SK-N-SH treated with all-trans-retinoic acid at 6 μM for 48 hours (cell line): ENCODE measurements around the gene EBLN2.

Experiments used
- ATAC-seq: fragments of 200-7000 bp; cut with Tn5 transposase; 3 replicates; pipeline ENCODE4 v1.9.1; 2020; ENCODE audit warnings: mild to moderate bottlenecking, moderate library complexity
- CREB5 ChIP-seq: fragments of 250-450 bp; sonication (Bioruptor Pico); IDR thresholded peaks from 2 replicates; pipeline ENCODE4 v1.5.1; 2020; ENCODE audit warnings: low read depth, mild to moderate bottlenecking, moderate library complexity
- CSDC2 ChIP-seq: fragments of 250-450 bp; sonication (Bioruptor Pico); IDR thresholded peaks from 2 replicates; pipeline ENCODE4 v1.5.0; 2020; ENCODE audit warnings: mild to moderate bottlenecking, moderate library complexity
- ESRRG ChIP-seq: fragments of 250-450 bp; sonication (Bioruptor Pico); IDR thresholded peaks from 2 replicates; pipeline ENCODE4 v1.6.1; 2021; ENCODE audit warnings: mild to moderate bottlenecking
- GLIS3 ChIP-seq: fragments of 250-450 bp; sonication (Bioruptor Pico); IDR thresholded peaks from 2 replicates; pipeline ENCODE4 v1.5.0; 2020; ENCODE audit warnings: mild to moderate bottlenecking, moderate library complexity
- ISL1 ChIP-seq: fragments of 250-450 bp; sonication (Bioruptor Pico); IDR thresholded peaks from 2 replicates; pipeline ENCODE4 v2.1.2; 2022; ENCODE audit warnings: mild to moderate bottlenecking, moderate library complexity
- POU6F1 ChIP-seq: fragments of 250-450 bp; sonication (Bioruptor Pico); IDR thresholded peaks from 2 replicates; pipeline ENCODE4 v1.8.0; 2021; ENCODE audit warnings: low read depth, mild to moderate bottlenecking, moderate library complexity, borderline replicate concordance
- RARB ChIP-seq: fragments of 250-450 bp; sonication (Bioruptor Pico); IDR thresholded peaks from 2 replicates; pipeline ENCODE4 v1.8.0; 2021; ENCODE audit warnings: mild to moderate bottlenecking, moderate library complexity
- TCF4 ChIP-seq: fragments of 250-450 bp; sonication (Bioruptor Pico); IDR thresholded peaks from 2 replicates; pipeline ENCODE4 v1.8.0; 2021; ENCODE audit warnings: mild to moderate bottlenecking, moderate library complexity, borderline replicate concordance
- TOX ChIP-seq: fragments of 250-450 bp; sonication (Bioruptor Pico); IDR thresholded peaks from 2 replicates; pipeline ENCODE4 v1.8.0; 2021; ENCODE audit warnings: mild to moderate bottlenecking, moderate library complexity, borderline replicate concordance
- ZC3H10 ChIP-seq: fragments of 250-450 bp; sonication (Bioruptor Pico); IDR thresholded peaks from 2 replicates; pipeline ENCODE4 v1.5.1; 2021; ENCODE audit warnings: mild to moderate bottlenecking, moderate library complexity
- ZFP30 ChIP-seq: fragments of 450-650 bp; formaldehyde crosslinking; IDR thresholded peaks from 2 replicates; pipeline ENCODE4 v1.5.0; 2022; ENCODE audit warnings: mild to moderate bottlenecking, moderate library complexity
- ZNF565 ChIP-seq: fragments of 450-650 bp; formaldehyde crosslinking; conservative IDR thresholded peaks from 2 replicates; pipeline ENCODE4 v1.5.0; 2020; ENCODE audit warnings: low read depth, mild to moderate bottlenecking, moderate library complexity
- TF ChIP-seq, protein P1 (sequence below): fragments of 250-450 bp; sonication (Bioruptor Pico); IDR thresholded peaks from 2 replicates; pipeline ENCODE4 v1.8.0; 2020; ENCODE audit warnings: mild to moderate bottlenecking, moderate library complexity, borderline replicate concordance
- TF ChIP-seq, protein P2 (sequence below): fragments of 250-450 bp; sonication (Bioruptor Pico); IDR thresholded peaks from 2 replicates; pipeline ENCODE4 v1.5.1; 2021; ENCODE audit warnings: mild to moderate bottlenecking, moderate library complexity
- TF ChIP-seq, protein P3 (sequence below): fragments of 250-450 bp; sonication (Bioruptor Pico); IDR thresholded peaks from 2 replicates; pipeline ENCODE4 v1.5.0; 2020; ENCODE audit warnings: mild to moderate bottlenecking, moderate library complexity

EBLN2 gene

DNA sequence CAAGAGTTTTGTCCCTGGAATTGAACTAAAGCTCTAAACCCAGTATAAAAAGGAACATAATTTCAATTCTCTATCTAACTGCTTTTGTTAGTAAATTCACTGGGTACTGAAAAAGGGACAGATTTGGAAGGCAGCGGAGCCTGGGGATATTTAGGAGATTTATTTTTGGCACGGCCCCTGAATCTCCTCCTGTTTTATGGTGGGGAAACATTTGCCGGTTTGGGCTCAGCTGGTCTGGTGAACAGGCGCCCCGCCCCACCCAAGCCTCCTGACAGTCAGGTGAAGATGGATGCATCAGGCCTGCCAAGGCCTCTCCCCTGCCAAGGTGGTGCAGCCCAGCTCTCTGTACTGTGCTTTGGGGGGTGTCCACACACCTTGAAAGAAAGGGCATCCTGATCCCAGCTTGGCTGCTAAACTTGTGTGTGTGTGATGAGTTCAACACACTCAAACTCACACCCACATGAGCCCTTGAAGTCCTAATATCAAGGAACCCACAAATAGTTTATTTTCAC is 46.3 kb downstream of the EBLN2 start (continued):
- TF ChIP-seq, protein P1, sequence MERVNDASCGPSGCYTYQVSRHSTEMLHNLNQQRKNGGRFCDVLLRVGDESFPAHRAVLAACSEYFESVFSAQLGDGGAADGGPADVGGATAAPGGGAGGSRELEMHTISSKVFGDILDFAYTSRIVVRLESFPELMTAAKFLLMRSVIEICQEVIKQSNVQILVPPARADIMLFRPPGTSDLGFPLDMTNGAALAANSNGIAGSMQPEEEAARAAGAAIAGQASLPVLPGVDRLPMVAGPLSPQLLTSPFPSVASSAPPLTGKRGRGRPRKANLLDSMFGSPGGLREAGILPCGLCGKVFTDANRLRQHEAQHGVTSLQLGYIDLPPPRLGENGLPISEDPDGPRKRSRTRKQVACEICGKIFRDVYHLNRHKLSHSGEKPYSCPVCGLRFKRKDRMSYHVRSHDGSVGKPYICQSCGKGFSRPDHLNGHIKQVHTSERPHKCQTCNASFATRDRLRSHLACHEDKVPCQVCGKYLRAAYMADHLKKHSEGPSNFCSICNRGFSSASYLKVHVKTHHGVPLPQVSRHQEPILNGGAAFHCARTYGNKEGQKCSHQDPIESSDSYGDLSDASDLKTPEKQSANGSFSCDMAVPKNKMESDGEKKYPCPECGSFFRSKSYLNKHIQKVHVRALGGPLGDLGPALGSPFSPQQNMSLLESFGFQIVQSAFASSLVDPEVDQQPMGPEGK (CRISPR knock-in tag), result no peak

DNA sequence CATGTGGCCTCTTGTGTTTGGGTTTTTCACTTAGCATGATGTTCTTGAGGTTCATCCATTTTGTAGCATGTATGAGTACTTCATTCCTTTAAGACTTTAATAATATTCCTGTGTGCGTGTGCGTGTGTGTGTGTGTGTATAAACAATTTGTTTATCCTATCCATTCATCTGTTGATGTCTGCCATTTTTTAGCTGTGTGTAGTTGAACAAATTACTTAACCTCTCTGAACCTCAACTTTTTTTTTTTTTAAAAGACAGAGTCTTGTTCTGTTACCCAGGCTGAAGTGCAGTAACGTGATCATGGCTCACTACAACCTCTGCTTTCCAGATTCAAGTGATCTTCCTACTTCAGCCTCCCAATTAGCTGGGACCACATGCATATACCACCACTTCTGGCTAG is 47.3 kb downstream of the EBLN2 start:
- ATAC-seq, result no peak
- TF ChIP-seq POU6F1 (CRISPR knock-in tag), result no peak
- no peak for TF ChIP-seq ZFP30 (CRISPR knock-in tag)
- TF ChIP-seq CREB5, result no peak
- TF ChIP-seq, protein P2, sequence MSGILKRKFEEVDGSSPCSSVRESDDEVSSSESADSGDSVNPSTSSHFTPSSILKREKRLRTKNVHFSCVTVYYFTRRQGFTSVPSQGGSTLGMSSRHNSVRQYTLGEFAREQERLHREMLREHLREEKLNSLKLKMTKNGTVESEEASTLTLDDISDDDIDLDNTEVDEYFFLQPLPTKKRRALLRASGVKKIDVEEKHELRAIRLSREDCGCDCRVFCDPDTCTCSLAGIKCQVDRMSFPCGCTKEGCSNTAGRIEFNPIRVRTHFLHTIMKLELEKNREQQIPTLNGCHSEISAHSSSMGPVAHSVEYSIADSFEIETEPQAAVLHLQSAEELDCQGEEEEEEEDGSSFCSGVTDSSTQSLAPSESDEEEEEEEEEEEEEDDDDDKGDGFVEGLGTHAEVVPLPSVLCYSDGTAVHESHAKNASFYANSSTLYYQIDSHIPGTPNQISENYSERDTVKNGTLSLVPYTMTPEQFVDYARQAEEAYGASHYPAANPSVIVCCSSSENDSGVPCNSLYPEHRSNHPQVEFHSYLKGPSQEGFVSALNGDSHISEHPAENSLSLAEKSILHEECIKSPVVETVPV (CRISPR knock-in tag), result no peak
- no peak for TF ChIP-seq ZC3H10 (CRISPR knock-in tag)
- TF ChIP-seq ZNF565 (CRISPR knock-in tag), result no peak
- no peak for TF ChIP-seq GLIS3 (CRISPR knock-in tag)
- no peak for TF ChIP-seq TOX (CRISPR knock-in tag)
- TF ChIP-seq ISL1 (CRISPR knock-in tag), result no peak

- TF ChIP-seq CSDC2, result no peak
- no peak for TF ChIP-seq ESRRG (CRISPR knock-in tag)
- TF ChIP-seq, protein P3, sequence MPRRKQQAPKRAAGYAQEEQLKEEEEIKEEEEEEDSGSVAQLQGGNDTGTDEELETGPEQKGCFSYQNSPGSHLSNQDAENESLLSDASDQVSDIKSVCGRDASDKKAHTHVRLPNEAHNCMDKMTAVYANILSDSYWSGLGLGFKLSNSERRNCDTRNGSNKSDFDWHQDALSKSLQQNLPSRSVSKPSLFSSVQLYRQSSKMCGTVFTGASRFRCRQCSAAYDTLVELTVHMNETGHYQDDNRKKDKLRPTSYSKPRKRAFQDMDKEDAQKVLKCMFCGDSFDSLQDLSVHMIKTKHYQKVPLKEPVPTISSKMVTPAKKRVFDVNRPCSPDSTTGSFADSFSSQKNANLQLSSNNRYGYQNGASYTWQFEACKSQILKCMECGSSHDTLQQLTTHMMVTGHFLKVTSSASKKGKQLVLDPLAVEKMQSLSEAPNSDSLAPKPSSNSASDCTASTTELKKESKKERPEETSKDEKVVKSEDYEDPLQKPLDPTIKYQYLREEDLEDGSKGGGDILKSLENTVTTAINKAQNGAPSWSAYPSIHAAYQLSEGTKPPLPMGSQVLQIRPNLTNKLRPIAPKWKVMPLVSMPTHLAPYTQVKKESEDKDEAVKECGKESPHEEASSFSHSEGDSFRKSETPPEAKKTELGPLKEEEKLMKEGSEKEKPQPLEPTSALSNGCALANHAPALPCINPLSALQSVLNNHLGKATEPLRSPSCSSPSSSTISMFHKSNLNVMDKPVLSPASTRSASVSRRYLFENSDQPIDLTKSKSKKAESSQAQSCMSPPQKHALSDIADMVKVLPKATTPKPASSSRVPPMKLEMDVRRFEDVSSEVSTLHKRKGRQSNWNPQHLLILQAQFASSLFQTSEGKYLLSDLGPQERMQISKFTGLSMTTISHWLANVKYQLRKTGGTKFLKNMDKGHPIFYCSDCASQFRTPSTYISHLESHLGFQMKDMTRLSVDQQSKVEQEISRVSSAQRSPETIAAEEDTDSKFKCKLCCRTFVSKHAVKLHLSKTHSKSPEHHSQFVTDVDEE (CRISPR knock-in tag), result no peak
- TF ChIP-seq TCF4 (CRISPR knock-in tag), result no peak
- no peak for TF ChIP-seq RARB (CRISPR knock-in tag)
- TF ChIP-seq TOX (CRISPR knock-in tag), result no peak
- TF ChIP-seq, protein P1 (CRISPR knock-in tag), result no peak
- no peak for ATAC-seq
Observed at GRCh38 chr3:73110530-73110929, 49.1 kb downstream of the EBLN2 start.
